Measurements from ENCODE around the gene IFI30. TPM values are rescaled to one million over a fixed set of nuclear protein-coding genes. Genes with fewer than 3 reads are reported as not detected.

Gene IFI30
- total and polyA plus RNA-seq, 4 donors: 60.2 to 130 (median 109) TPM

DNA sequence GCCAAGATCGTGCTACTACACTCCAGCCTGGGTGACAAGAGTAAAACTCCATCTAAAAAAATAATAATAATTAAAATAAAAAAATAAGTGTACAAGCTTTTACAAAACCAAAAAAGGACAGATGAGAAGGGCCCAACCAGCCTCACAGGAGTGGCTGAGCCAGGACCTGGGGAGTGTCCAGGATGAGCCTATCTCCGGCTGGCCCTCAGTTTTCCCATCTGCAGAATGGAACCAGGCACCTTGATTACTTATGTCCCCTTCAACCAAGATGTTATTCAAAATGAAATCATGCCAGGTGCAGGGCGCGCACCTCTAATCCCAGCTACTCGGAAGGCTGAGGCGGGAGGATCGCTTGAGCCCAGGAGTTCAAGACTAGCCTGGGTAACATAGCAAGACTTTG, 9.5 kb upstream of the IFI30 start (continued):
- TF ChIP-seq, protein P1, sequence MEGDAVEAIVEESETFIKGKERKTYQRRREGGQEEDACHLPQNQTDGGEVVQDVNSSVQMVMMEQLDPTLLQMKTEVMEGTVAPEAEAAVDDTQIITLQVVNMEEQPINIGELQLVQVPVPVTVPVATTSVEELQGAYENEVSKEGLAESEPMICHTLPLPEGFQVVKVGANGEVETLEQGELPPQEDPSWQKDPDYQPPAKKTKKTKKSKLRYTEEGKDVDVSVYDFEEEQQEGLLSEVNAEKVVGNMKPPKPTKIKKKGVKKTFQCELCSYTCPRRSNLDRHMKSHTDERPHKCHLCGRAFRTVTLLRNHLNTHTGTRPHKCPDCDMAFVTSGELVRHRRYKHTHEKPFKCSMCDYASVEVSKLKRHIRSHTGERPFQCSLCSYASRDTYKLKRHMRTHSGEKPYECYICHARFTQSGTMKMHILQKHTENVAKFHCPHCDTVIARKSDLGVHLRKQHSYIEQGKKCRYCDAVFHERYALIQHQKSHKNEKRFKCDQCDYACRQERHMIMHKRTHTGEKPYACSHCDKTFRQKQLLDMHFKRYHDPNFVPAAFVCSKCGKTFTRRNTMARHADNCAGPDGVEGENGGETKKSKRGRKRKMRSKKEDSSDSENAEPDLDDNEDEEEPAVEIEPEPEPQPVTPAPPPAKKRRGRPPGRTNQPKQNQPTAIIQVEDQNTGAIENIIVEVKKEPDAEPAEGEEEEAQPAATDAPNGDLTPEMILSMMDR (IDR thresholded peaks at IDR 0.05; ENCODE audit: low read depth, low read length, missing input control): no peak

DNA sequence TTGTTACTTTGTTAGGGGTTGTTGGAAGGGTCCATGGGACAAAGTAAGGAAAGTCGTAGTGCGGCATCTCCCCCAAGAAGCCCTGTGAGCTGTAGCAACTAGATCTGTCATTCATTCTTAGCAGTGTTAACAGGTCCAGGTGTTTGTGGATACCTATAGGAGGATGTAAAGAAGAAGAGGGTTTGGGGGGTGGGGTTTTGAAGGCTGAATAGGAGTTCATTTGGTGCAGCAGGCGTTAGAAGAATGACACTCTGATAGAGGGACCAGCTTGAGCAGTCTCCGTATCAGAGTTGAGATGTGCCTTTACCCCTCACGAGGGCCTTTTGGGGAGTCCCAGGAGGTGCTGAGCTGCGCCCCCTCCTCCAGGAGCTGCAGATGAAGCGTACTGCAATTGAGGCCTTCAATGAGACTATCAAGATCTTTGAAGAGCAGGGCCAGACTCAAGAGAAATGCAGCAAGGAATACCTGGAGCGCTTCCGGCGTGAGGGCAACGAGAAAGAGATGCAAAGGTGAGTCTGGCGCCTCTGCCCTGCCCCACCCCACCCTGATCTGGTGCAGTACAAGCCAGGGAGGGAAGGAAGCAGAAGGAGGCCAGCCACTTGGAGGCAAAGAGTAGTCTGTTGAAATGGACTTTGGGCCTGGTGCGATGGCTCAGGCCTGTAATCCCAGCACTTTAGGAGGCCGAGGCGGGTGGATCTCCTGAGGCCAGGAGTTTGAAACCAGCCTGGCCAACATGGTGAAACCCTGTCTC, 7.6 kb upstream of the IFI30 start:
- Histone ChIP-seq H3K9me3 (ENCODE audit: control insufficient read depth in 4 of 4, low read length in 3 of 4) (no peaks in the 10 kb centered on the region), H3K4me1 (ENCODE audit: control insufficient read depth in 4 of 4, insufficient read depth in 4 of 4, low read length in 3 of 4) (peaks cover 0 to 6% (median 4%) of the 10 kb centered on the region in 4 donors), H3K9ac (ENCODE audit: low read depth in 1 of 2, low read length in 2 of 2) (no peak overlapping the region), H3K36me3 (ENCODE audit: control insufficient read depth in 4 of 4, insufficient read depth in 3 of 4, low read depth in 1 of 4, low read length in 3 of 4) (peaks cover 9 to 43% (median 18%) of the 10 kb centered on the region in 4 donors), H3K4me3 (ENCODE audit: low read depth in 1 of 3, low read length in 3 of 3) (no peak overlapping the region), H3K27me3 (ENCODE audit: control insufficient read depth in 4 of 4, insufficient read depth in 4 of 4, low read length in 3 of 4) (no peaks in the 10 kb centered on the region), H3K27ac (ENCODE audit: low read depth in 1 of 2, low read length in 2 of 2) (no peak overlapping the region)
- TF ChIP-seq, protein P2, sequence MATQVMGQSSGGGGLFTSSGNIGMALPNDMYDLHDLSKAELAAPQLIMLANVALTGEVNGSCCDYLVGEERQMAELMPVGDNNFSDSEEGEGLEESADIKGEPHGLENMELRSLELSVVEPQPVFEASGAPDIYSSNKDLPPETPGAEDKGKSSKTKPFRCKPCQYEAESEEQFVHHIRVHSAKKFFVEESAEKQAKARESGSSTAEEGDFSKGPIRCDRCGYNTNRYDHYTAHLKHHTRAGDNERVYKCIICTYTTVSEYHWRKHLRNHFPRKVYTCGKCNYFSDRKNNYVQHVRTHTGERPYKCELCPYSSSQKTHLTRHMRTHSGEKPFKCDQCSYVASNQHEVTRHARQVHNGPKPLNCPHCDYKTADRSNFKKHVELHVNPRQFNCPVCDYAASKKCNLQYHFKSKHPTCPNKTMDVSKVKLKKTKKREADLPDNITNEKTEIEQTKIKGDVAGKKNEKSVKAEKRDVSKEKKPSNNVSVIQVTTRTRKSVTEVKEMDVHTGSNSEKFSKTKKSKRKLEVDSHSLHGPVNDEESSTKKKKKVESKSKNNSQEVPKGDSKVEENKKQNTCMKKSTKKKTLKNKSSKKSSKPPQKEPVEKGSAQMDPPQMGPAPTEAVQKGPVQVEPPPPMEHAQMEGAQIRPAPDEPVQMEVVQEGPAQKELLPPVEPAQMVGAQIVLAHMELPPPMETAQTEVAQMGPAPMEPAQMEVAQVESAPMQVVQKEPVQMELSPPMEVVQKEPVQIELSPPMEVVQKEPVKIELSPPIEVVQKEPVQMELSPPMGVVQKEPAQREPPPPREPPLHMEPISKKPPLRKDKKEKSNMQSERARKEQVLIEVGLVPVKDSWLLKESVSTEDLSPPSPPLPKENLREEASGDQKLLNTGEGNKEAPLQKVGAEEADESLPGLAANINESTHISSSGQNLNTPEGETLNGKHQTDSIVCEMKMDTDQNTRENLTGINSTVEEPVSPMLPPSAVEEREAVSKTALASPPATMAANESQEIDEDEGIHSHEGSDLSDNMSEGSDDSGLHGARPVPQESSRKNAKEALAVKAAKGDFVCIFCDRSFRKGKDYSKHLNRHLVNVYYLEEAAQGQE (IDR thresholded peaks at IDR 0.05): no peak
- no peak for TF ChIP-seq HNF4G (IDR thresholded peaks at IDR 0.05)
- TF ChIP-seq, protein P1 (IDR thresholded peaks at IDR 0.05; ENCODE audit: low read depth, low read length, missing input control): no peak
- TF ChIP-seq GABPA (IDR thresholded peaks at IDR 0.05 in 1 of 2, conservative IDR thresholded peaks at IDR 0.05 in 1 of 2): no peak
- no peak for TF ChIP-seq JUND (IDR thresholded peaks at IDR 0.05)
- no peak for TF ChIP-seq YY1 (IDR thresholded peaks at IDR 0.05)
- 97% methylated on average over 15 of the region's 15 CpGs for WGBS
- DNase-seq (ENCODE audit: low spot score): no peak

DNA sequence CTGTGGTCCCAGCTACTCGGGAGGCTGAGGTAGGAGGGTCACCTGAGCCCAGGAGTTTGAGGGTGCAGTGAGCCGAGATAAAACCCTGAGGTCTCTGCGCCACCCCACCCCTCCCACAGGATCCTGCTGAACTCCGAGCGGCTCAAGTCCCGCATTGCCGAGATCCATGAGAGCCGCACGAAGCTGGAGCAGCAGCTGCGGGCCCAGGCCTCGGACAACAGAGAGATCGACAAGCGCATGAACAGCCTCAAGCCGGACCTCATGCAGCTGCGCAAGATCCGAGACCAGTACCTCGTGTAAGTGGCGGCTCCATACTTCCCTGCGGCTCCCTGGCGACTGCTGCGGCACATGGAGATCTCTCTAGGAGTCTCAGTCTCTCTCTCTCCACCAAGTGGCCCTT, 6.6 kb upstream of the IFI30 start:
- DNase-seq (ENCODE audit: low spot score): no peak
- no peaks in the 10 kb centered on the region for H3K4me1 ChIP-seq (ENCODE audit: control insufficient read depth in 4 of 4, insufficient read depth in 4 of 4, low read length in 3 of 4)
- H3K9ac ChIP-seq (ENCODE audit: low read depth in 1 of 2, low read length in 2 of 2): no peak overlapping the region
- H3K36me3 ChIP-seq (ENCODE audit: control insufficient read depth in 4 of 4, insufficient read depth in 3 of 4, low read depth in 1 of 4, low read length in 3 of 4): peaks cover 9 to 43% (median 18%) of the 10 kb centered on the region in 4 donors
- no peaks in the 10 kb centered on the region for H3K9me3 ChIP-seq (ENCODE audit: control insufficient read depth in 4 of 4, low read length in 3 of 4)
- WGBS: 96% methylated on average over 21 of the region's 21 CpGs
- H3K27ac ChIP-seq (ENCODE audit: low read depth in 1 of 2, low read length in 2 of 2): no peak overlapping the region
- H3K4me3 ChIP-seq (ENCODE audit: low read depth in 1 of 3, low read length in 3 of 3): no peak overlapping the region
- H3K27me3 ChIP-seq (ENCODE audit: control insufficient read depth in 4 of 4, insufficient read depth in 4 of 4, low read length in 3 of 4): no peaks in the 10 kb centered on the region
- TF ChIP-seq RAD21 (IDR thresholded peaks at IDR 0.05) (no peak), SP1 (IDR thresholded peaks at IDR 0.05) (no peak), HNF4A (conservative IDR thresholded peaks at IDR 0.05) (no peak), FOXA2 (IDR thresholded peaks at IDR 0.05) (no peak), TAF1 (conservative IDR thresholded peaks at IDR 0.05) (no peak), HNF4G (IDR thresholded peaks at IDR 0.05) (no peak), JUND (IDR thresholded peaks at IDR 0.05) (no peak), EGR1 (IDR thresholded peaks at IDR 0.05; ENCODE audit: low read depth in 2 of 2) (no peak)
- TF ChIP-seq, protein P1 (IDR thresholded peaks at IDR 0.05; ENCODE audit: low read depth, low read length, missing input control): no peak
- TF ChIP-seq, protein P3, sequence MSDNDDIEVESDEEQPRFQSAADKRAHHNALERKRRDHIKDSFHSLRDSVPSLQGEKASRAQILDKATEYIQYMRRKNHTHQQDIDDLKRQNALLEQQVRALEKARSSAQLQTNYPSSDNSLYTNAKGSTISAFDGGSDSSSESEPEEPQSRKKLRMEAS (IDR thresholded peaks at IDR 0.05): no peak
- TF ChIP-seq, protein P2 (IDR thresholded peaks at IDR 0.05): no peak
